HEK293 (cell line): ENCODE results near the gene PLEKHA7.

ENCODE experiments used
- ZBTB48 ChIP-seq: fragments of 450-650 bp; formaldehyde crosslinking; IDR thresholded peaks from 2 replicates; pipeline ENCODE4 v1.5.1; 2016; ENCODE audit warnings: missing biosample characterization, missing genetic modification characterization
- ZNF112 ChIP-seq: fragments of 450-650 bp; formaldehyde crosslinking; IDR thresholded peaks from 2 replicates; pipeline ENCODE4 v1.5.0; 2017; ENCODE audit warnings: missing biosample characterization, missing genetic modification characterization
- ZNF433 ChIP-seq: fragments of 450-650 bp; formaldehyde crosslinking; IDR thresholded peaks from 2 replicates; pipeline ENCODE4 v1.5.1; 2016; ENCODE audit warnings: missing biosample characterization, missing genetic modification characterization, low read depth
- ZNF560 ChIP-seq: fragments of 450-650 bp; formaldehyde crosslinking; IDR thresholded peaks from 2 replicates; pipeline ENCODE4 v1.5.1; 2017; ENCODE audit warnings: missing biosample characterization, missing genetic modification characterization, borderline replicate concordance
- ZNF629 ChIP-seq: fragments of 450-650 bp; formaldehyde crosslinking; IDR thresholded peaks from 2 replicates; pipeline ENCODE4 v1.5.1; 2017; ENCODE audit warnings: missing biosample characterization, missing genetic modification characterization
- TF ChIP-seq, protein P1 (sequence below): fragments of 450-650 bp; formaldehyde crosslinking; IDR thresholded peaks from 2 replicates; pipeline ENCODE4 v1.5.1; 2016; ENCODE audit warnings: missing biosample characterization, missing genetic modification characterization
- TF ChIP-seq, protein P2 (sequence below): fragments of 450-650 bp; formaldehyde crosslinking; IDR thresholded peaks from 2 replicates; pipeline ENCODE4 v1.5.1; 2016; ENCODE audit warnings: missing biosample characterization, missing genetic modification characterization
- TF ChIP-seq, protein P3 (sequence below): fragments of 450-650 bp; formaldehyde crosslinking; IDR thresholded peaks from 2 replicates; pipeline ENCODE4 v1.5.0; 2017; ENCODE audit warnings: missing biosample characterization, missing genetic modification characterization, borderline replicate concordance
- TF ChIP-seq, protein P4 (sequence below): fragments of 450-650 bp; formaldehyde crosslinking; IDR thresholded peaks from 2 replicates; pipeline ENCODE4 v1.5.1; 2016; ENCODE audit warnings: missing biosample characterization, missing genetic modification characterization
- TF ChIP-seq, protein P5 (sequence below): fragments of 450-650 bp; formaldehyde crosslinking; IDR thresholded peaks from 2 replicates; pipeline ENCODE4 v1.5.1; 2016; ENCODE audit warnings: missing biosample characterization, missing genetic modification characterization
- TF ChIP-seq, protein P6 (sequence below): fragments of 450-650 bp; formaldehyde crosslinking; IDR thresholded peaks from 2 replicates; pipeline ENCODE4 v1.5.1; 2016; ENCODE audit warnings: missing biosample characterization, missing genetic modification characterization

DNA sequence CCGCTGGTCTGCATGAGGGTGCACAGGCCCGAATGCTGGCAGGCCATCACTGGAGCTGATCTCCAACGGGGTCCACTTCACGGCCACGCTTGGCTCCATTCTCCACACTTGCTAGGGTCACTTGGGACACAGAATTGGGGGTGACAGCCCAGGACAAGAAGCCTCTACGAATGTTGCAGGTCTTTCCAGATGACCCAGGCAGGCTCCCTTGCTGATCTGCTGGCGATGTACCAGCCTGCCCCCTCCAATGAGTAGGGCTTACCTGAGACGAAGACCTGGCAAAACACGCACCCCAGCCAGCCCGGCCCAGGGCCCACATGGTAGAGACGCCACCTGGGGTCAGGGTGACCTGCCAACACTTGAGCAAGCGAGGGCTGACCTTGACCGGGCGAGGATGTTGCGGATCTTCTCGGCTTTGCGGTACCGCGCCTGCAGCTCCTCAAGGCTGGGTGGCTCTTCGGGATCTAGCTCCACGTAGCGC, 230.9 kb downstream of the PLEKHA7 start:
- TF ChIP-seq, protein P1, sequence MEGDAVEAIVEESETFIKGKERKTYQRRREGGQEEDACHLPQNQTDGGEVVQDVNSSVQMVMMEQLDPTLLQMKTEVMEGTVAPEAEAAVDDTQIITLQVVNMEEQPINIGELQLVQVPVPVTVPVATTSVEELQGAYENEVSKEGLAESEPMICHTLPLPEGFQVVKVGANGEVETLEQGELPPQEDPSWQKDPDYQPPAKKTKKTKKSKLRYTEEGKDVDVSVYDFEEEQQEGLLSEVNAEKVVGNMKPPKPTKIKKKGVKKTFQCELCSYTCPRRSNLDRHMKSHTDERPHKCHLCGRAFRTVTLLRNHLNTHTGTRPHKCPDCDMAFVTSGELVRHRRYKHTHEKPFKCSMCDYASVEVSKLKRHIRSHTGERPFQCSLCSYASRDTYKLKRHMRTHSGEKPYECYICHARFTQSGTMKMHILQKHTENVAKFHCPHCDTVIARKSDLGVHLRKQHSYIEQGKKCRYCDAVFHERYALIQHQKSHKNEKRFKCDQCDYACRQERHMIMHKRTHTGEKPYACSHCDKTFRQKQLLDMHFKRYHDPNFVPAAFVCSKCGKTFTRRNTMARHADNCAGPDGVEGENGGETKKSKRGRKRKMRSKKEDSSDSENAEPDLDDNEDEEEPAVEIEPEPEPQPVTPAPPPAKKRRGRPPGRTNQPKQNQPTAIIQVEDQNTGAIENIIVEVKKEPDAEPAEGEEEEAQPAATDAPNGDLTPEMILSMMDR (tag by site-specific recombination): no peak
- TF ChIP-seq, protein P2, sequence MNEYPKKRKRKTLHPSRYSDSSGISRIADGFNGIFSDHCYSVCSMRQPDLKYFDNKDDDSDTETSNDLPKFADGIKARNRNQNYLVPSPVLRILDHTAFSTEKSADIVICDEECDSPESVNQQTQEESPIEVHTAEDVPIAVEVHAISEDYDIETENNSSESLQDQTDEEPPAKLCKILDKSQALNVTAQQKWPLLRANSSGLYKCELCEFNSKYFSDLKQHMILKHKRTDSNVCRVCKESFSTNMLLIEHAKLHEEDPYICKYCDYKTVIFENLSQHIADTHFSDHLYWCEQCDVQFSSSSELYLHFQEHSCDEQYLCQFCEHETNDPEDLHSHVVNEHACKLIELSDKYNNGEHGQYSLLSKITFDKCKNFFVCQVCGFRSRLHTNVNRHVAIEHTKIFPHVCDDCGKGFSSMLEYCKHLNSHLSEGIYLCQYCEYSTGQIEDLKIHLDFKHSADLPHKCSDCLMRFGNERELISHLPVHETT (tag by site-specific recombination): no peak
- no peak for TF ChIP-seq ZNF112 (tag by site-specific recombination)
- TF ChIP-seq, protein P3, sequence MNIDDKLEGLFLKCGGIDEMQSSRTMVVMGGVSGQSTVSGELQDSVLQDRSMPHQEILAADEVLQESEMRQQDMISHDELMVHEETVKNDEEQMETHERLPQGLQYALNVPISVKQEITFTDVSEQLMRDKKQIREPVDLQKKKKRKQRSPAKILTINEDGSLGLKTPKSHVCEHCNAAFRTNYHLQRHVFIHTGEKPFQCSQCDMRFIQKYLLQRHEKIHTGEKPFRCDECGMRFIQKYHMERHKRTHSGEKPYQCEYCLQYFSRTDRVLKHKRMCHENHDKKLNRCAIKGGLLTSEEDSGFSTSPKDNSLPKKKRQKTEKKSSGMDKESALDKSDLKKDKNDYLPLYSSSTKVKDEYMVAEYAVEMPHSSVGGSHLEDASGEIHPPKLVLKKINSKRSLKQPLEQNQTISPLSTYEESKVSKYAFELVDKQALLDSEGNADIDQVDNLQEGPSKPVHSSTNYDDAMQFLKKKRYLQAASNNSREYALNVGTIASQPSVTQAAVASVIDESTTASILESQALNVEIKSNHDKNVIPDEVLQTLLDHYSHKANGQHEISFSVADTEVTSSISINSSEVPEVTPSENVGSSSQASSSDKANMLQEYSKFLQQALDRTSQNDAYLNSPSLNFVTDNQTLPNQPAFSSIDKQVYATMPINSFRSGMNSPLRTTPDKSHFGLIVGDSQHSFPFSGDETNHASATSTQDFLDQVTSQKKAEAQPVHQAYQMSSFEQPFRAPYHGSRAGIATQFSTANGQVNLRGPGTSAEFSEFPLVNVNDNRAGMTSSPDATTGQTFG (tag by site-specific recombination): no peak
- TF ChIP-seq, protein P4, sequence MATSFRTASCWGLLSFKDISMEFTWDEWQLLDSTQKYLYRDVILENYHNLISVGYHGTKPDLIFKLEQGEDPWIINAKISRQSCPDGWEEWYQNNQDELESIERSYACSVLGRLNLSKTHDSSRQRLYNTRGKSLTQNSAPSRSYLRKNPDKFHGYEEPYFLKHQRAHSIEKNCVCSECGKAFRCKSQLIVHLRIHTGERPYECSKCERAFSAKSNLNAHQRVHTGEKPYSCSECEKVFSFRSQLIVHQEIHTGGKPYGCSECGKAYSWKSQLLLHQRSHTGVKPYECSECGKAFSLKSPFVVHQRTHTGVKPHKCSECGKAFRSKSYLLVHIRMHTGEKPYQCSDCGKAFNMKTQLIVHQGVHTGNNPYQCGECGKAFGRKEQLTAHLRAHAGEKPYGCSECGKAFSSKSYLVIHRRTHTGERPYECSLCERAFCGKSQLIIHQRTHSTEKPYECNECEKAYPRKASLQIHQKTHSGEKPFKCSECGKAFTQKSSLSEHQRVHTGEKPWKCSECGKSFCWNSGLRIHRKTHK (tag by site-specific recombination): no peak
- TF ChIP-seq ZNF433: no peak
- TF ChIP-seq ZNF560 (tag by site-specific recombination): no peak
- no peak for TF ChIP-seq ZBTB48
- TF ChIP-seq, protein P5, sequence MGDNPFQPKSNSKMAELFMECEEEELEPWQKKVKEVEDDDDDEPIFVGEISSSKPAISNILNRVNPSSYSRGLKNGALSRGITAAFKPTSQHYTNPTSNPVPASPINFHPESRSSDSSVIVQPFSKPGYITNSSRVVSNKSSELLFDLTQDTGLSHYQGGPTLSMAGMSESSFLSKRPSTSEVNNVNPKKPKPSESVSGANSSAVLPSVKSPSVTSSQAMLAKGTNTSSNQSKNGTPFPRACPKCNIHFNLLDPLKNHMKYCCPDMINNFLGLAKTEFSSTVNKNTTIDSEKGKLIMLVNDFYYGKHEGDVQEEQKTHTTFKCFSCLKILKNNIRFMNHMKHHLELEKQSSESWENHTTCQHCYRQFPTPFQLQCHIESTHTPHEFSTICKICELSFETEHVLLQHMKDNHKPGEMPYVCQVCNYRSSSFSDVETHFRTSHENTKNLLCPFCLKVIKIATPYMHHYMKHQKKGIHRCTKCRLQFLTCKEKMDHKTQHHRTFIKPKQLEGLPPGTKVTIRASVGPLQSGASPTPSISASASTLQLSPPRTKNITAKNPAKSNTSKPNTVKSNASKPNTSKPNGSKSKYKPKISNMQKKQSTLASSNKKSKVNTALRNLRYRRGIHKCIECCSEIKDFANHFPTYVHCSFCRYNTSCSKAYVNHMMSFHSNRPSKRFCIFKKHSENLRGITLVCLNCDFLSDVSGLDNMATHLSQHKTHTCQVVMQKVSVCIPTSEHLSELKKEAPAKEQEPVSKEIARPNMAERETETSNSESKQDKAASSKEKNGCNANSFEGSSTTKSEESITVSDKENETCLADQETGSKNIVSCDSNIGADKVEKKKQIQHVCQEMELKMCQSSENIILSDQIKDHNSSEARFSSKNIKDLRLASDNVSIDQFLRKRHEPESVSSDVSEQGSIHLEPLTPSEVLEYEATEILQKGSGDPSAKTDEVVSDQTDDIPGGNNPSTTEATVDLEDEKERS (tag by site-specific recombination): no peak
- TF ChIP-seq, protein P6, sequence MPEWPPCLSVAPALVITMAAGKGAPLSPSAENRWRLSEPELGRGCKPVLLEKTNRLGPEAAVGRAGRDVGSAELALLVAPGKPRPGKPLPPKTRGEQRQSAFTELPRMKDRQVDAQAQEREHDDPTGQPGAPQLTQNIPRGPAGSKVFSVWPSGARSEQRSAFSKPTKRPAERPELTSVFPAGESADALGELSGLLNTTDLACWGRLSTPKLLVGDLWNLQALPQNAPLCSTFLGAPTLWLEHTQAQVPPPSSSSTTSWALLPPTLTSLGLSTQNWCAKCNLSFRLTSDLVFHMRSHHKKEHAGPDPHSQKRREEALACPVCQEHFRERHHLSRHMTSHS (tag by site-specific recombination): no peak
- no peak for TF ChIP-seq ZNF629 (tag by site-specific recombination)
